ENCODE data around the gene SLC16A9.
"Not testable (repeated sequence)": the region's sequence is repeated elsewhere in the genome, so short reads cannot be mapped to it uniquely, and the experiment has no call there.

Gene SLC16A9

DNA sequence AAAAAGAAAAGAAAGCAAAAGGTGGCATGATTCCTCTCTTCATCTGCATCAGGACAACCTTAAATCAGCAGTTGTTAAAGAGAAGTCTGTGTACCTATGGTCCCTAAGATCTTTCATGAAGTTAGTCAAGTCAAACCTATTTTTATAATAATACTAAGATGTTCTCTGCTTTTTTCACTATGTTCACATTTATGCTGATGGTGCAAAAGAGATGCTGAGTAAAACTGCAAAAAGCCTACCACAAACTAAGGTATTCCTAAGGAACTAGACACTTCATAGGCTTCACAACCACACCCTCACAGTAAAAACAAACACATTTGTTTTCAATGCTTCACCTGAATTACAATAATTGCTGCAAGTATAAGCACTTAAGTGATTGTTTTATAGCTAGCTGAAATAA lies 43.3 kb downstream of the SLC16A9 start:
- no peak for TF ChIP-seq ZNF565 (CRISPR knock-in tag; conservative IDR thresholded peaks at IDR 0.05; ENCODE audit: low read depth)
- TF ChIP-seq CSDC2 (CRISPR knock-in tag; IDR thresholded peaks at IDR 0.05): no peak
- TF ChIP-seq ESRRG (CRISPR knock-in tag; IDR thresholded peaks at IDR 0.05): no peak
- no peak for TF ChIP-seq ZNF8 (CRISPR knock-in tag; IDR thresholded peaks at IDR 0.05)
- TF ChIP-seq GLIS3 (CRISPR knock-in tag; IDR thresholded peaks at IDR 0.05): no peak
- TF ChIP-seq RARB (CRISPR knock-in tag; IDR thresholded peaks at IDR 0.05): no peak
- TF ChIP-seq, protein P1, sequence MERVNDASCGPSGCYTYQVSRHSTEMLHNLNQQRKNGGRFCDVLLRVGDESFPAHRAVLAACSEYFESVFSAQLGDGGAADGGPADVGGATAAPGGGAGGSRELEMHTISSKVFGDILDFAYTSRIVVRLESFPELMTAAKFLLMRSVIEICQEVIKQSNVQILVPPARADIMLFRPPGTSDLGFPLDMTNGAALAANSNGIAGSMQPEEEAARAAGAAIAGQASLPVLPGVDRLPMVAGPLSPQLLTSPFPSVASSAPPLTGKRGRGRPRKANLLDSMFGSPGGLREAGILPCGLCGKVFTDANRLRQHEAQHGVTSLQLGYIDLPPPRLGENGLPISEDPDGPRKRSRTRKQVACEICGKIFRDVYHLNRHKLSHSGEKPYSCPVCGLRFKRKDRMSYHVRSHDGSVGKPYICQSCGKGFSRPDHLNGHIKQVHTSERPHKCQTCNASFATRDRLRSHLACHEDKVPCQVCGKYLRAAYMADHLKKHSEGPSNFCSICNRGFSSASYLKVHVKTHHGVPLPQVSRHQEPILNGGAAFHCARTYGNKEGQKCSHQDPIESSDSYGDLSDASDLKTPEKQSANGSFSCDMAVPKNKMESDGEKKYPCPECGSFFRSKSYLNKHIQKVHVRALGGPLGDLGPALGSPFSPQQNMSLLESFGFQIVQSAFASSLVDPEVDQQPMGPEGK (CRISPR knock-in tag; IDR thresholded peaks at IDR 0.05; ENCODE audit: borderline replicate concordance): no peak
- TF ChIP-seq, protein P2, sequence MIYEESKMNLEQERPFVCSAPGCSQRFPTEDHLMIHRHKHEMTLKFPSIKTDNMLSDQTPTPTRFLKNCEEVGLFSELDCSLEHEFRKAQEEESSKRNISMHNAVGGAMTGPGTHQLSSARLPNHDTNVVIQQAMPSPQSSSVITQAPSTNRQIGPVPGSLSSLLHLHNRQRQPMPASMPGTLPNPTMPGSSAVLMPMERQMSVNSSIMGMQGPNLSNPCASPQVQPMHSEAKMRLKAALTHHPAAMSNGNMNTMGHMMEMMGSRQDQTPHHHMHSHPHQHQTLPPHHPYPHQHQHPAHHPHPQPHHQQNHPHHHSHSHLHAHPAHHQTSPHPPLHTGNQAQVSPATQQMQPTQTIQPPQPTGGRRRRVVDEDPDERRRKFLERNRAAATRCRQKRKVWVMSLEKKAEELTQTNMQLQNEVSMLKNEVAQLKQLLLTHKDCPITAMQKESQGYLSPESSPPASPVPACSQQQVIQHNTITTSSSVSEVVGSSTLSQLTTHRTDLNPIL (CRISPR knock-in tag; IDR thresholded peaks at IDR 0.05; ENCODE audit: low read depth): no peak
- TF ChIP-seq, protein P3, sequence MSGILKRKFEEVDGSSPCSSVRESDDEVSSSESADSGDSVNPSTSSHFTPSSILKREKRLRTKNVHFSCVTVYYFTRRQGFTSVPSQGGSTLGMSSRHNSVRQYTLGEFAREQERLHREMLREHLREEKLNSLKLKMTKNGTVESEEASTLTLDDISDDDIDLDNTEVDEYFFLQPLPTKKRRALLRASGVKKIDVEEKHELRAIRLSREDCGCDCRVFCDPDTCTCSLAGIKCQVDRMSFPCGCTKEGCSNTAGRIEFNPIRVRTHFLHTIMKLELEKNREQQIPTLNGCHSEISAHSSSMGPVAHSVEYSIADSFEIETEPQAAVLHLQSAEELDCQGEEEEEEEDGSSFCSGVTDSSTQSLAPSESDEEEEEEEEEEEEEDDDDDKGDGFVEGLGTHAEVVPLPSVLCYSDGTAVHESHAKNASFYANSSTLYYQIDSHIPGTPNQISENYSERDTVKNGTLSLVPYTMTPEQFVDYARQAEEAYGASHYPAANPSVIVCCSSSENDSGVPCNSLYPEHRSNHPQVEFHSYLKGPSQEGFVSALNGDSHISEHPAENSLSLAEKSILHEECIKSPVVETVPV (CRISPR knock-in tag; IDR thresholded peaks at IDR 0.05): no peak
- TF ChIP-seq OSR1 (CRISPR knock-in tag; IDR thresholded peaks at IDR 0.05): no peak
- no peak for TF ChIP-seq TOX (CRISPR knock-in tag; IDR thresholded peaks at IDR 0.05; ENCODE audit: borderline replicate concordance)
- TF ChIP-seq ZFP30 (CRISPR knock-in tag; IDR thresholded peaks at IDR 0.05): no peak
- no peak for TF ChIP-seq ZNF70 (CRISPR knock-in tag; IDR thresholded peaks at IDR 0.05)
- no peak for TF ChIP-seq BACH2 (CRISPR knock-in tag; IDR thresholded peaks at IDR 0.05; ENCODE audit: borderline replicate concordance)
- TF ChIP-seq, protein P4, sequence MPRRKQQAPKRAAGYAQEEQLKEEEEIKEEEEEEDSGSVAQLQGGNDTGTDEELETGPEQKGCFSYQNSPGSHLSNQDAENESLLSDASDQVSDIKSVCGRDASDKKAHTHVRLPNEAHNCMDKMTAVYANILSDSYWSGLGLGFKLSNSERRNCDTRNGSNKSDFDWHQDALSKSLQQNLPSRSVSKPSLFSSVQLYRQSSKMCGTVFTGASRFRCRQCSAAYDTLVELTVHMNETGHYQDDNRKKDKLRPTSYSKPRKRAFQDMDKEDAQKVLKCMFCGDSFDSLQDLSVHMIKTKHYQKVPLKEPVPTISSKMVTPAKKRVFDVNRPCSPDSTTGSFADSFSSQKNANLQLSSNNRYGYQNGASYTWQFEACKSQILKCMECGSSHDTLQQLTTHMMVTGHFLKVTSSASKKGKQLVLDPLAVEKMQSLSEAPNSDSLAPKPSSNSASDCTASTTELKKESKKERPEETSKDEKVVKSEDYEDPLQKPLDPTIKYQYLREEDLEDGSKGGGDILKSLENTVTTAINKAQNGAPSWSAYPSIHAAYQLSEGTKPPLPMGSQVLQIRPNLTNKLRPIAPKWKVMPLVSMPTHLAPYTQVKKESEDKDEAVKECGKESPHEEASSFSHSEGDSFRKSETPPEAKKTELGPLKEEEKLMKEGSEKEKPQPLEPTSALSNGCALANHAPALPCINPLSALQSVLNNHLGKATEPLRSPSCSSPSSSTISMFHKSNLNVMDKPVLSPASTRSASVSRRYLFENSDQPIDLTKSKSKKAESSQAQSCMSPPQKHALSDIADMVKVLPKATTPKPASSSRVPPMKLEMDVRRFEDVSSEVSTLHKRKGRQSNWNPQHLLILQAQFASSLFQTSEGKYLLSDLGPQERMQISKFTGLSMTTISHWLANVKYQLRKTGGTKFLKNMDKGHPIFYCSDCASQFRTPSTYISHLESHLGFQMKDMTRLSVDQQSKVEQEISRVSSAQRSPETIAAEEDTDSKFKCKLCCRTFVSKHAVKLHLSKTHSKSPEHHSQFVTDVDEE (CRISPR knock-in tag; IDR thresholded peaks at IDR 0.05): no peak

DNA sequence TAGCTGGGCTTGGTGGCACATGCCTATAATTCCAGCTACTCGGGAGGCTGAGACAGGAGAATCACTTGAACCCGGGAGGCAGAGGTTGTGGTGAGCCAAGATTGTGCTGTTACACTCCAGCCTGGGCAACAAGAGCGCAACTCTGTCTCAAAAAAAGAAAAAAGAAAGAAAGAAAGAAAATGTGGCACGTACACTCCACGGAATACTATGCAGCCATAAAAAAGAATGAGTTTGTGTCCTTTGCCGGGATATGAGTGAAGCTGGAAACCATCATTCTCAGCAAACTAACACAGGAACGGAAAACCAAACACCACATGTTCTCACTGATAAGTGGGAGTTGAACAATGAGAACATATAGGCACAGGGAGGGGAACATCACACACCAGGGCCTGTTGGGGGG lies 46.4 kb downstream of the SLC16A9 start:
- not testable (repeated sequence) for ATAC-seq

More for the DNA sequence above, 43.3 kb downstream of the SLC16A9 start:
- no peak for ATAC-seq

DNA sequence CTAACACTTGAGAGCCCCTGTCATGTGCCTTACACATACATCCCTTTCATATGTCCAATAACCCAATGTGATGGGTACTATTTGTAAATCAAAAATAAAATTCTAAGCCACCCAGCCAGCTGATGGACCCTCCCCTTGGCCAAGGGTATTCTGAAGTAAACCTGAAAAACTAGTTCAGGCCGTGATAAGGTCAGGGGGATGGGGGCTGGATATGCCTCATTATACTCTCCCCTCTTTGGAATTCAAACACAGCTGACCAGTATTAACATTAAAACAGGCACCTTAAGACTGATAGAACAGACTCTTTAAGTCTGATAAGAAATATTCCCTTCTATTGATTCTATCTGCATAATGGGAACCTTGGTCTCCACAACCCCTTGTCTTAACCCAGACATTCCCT lies 51.9 kb downstream of the SLC16A9 start:
- ATAC-seq: no peak
- TF ChIP-seq ZNF565 (CRISPR knock-in tag; conservative IDR thresholded peaks at IDR 0.05; ENCODE audit: low read depth) (no peak), CSDC2 (CRISPR knock-in tag; IDR thresholded peaks at IDR 0.05) (no peak)

DNA sequence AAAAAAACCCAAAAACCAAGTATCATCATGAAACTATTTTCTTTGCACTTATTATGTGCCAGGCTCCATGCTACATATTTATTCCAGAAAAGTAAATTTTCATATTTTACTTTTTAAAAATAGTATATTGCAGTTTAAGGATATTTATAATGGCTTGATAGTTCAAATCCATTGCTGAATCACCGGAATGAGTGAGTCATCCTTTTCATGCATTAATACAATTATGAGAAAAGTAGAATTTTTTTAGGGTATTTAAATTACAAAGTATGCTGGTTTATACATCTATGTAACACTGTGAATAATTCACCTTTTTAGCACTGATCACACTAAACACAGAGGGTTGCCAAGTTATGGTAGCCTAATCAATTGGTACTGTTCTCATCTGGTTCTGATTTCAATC lies 54.3 kb downstream of the SLC16A9 start:
- TF ChIP-seq GLIS3 (CRISPR knock-in tag; IDR thresholded peaks at IDR 0.05) (no peak), ARNTL (CRISPR knock-in tag; IDR thresholded peaks at IDR 0.05; ENCODE audit: borderline replicate concordance, low read depth) (no peak), ZNF565 (CRISPR knock-in tag; conservative IDR thresholded peaks at IDR 0.05; ENCODE audit: low read depth) (no peak), ZNF8 (CRISPR knock-in tag; IDR thresholded peaks at IDR 0.05) (no peak), CSDC2 (CRISPR knock-in tag; IDR thresholded peaks at IDR 0.05) (no peak), SNAI2 (CRISPR knock-in tag; IDR thresholded peaks at IDR 0.05) (no peak), ESRRG (CRISPR knock-in tag; IDR thresholded peaks at IDR 0.05) (no peak), ZFP3 (CRISPR knock-in tag; IDR thresholded peaks at IDR 0.05) (no peak), OSR1 (CRISPR knock-in tag; IDR thresholded peaks at IDR 0.05) (no peak), ZFP30 (CRISPR knock-in tag; IDR thresholded peaks at IDR 0.05) (no peak), TOX (CRISPR knock-in tag; IDR thresholded peaks at IDR 0.05; ENCODE audit: borderline replicate concordance) (no peak), ZNF70 (CRISPR knock-in tag; IDR thresholded peaks at IDR 0.05) (no peak), BACH2 (CRISPR knock-in tag; IDR thresholded peaks at IDR 0.05; ENCODE audit: borderline replicate concordance) (no peak), PPARA (CRISPR knock-in tag; IDR thresholded peaks at IDR 0.05; ENCODE audit: borderline replicate concordance) (no peak)
- TF ChIP-seq, protein P1 (CRISPR knock-in tag; IDR thresholded peaks at IDR 0.05; ENCODE audit: borderline replicate concordance): no peak
- TF ChIP-seq, protein P3 (CRISPR knock-in tag; IDR thresholded peaks at IDR 0.05): no peak
- TF ChIP-seq, protein P4 (CRISPR knock-in tag; IDR thresholded peaks at IDR 0.05): no peak
- TF ChIP-seq, protein P2 (CRISPR knock-in tag; IDR thresholded peaks at IDR 0.05; ENCODE audit: low read depth): no peak
- ATAC-seq: peak; percentile 63
